Bronchial epithelial cell (primary cell): ENCODE results near the gene COX6A2. TPM values are rescaled to one million over a fixed set of nuclear protein-coding genes. Genes with fewer than 3 reads are reported as not detected.

Experiments
- DNase-seq: peaks from one replicate; pipeline ENCODE4 v3.0.0-alpha.2; 2010; ENCODE audit warnings: low read depth
- FAIRE-seq: peaks from 2 replicates; lab custom pipeline; 2011; peaks lifted over from hg19 to GRCh38; lab: Jason Lieb, UNC
- H3K27me3 ChIP-seq: 2 replicates; pipeline ENCODE4 v1.5.1; 2011; ENCODE audit warnings: low read length; ENCODE audit not compliant: control insufficient read depth, insufficient read depth
- H3K36me3 ChIP-seq: 2 replicates; pipeline ENCODE4 v1.5.1; 2011; ENCODE audit warnings: low read length; ENCODE audit not compliant: control insufficient read depth, insufficient read depth
- H3K4me3 ChIP-seq: 2 replicates; pipeline ENCODE4 v1.5.1; 2011; ENCODE audit warnings: mild to moderate bottlenecking, low read depth, low read length, control low read depth
- total RNA-seq: library from RNA; depleted of rRNA; stranded (reverse); fragments of >200 nt; gene quantifications from 2 replicates; pipeline ENCODE4 v1.2.1, GENCODE V29; 2014
- TF ChIP-seq, protein P1 (sequence below): IDR thresholded peaks from 2 replicates; pipeline ENCODE4 v1.5.1; 2011; ENCODE audit warnings: mild to moderate bottlenecking, moderate library complexity, low read length, control low read depth, inconsistent platforms; ENCODE audit not compliant: insufficient read depth, severe bottlenecking

Gene COX6A2
- total RNA-seq, 1 donor from 2014 or later: not detected

DNA sequence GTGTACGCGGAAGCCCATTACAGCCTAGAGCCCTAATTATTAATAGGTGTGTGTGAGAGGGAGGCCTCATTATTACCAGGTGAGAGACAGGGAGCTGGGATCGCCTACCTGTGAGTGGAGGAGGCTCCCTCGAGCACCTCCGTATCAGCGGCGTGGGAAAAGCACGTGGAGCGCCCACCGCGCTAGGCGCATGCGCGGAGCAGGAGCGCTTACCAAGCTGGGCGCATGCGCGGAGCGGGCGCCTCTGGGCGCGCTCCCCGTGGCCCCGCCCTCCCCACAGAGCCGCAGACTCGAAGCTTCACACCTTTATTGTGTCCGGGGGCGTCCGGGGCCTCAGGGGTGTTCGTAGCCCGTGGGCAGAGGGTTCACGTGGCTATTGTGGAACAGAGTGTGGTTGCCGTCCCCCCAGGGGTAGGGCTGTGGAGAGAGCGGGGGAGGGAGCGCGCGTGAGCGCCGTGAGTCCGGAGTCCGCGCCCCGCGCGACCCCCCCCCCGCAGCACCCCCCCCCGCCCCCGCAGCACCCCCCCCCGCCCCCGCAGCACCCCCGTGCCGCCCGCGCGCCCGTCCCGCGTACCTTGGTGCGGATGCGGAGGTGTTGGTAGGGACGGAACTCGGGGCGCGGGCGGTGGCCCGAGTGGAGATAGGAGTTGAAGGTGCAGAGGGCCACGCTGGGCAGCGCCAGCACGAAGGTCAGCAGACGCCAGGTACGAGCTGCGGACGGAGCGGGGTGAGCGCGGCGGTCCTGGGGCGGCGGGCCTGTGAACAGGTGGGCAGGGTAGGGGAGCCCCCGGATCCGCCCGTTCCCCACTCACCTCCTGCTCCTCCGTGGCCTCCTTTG is 500 bp downstream of the COX6A2 start:
- TF ChIP-seq, protein P1, sequence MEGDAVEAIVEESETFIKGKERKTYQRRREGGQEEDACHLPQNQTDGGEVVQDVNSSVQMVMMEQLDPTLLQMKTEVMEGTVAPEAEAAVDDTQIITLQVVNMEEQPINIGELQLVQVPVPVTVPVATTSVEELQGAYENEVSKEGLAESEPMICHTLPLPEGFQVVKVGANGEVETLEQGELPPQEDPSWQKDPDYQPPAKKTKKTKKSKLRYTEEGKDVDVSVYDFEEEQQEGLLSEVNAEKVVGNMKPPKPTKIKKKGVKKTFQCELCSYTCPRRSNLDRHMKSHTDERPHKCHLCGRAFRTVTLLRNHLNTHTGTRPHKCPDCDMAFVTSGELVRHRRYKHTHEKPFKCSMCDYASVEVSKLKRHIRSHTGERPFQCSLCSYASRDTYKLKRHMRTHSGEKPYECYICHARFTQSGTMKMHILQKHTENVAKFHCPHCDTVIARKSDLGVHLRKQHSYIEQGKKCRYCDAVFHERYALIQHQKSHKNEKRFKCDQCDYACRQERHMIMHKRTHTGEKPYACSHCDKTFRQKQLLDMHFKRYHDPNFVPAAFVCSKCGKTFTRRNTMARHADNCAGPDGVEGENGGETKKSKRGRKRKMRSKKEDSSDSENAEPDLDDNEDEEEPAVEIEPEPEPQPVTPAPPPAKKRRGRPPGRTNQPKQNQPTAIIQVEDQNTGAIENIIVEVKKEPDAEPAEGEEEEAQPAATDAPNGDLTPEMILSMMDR: no peak
- Histone ChIP-seq H3K4me3 (peak overlapping the region; percentile 23), H3K27me3 (no peaks in the 10 kb centered on the region), H3K36me3 (no peaks in the 10 kb centered on the region)
- DNase-seq (no peak), FAIRE-seq (no peak)

DNA sequence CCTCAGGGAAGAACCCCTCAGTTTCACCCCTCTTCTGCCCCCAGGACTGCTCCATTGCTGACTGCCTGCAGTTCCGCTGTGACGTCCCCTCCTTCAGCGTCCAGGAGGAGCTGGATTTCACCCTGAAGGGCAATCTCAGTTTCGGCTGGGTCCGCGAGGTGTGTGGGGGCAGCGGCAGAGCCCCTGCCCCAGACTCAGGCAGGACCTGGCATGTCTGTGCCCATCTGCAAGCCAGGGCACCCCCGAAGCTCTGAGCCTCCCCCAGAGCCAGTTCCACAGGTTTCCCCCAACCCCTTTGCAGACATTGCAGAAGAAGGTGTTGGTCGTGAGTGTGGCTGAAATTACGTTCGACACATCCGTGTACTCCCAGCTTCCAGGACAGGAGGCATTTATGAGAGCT is 4.4 kb downstream of the COX6A2 start:
- Histone ChIP-seq H3K4me3 (no peak overlapping the region), H3K27me3 (no peaks in the 10 kb centered on the region), H3K36me3 (no peaks in the 10 kb centered on the region)
- FAIRE-seq (no peak), DNase-seq (no peak)
- TF ChIP-seq, protein P1: no peak

DNA sequence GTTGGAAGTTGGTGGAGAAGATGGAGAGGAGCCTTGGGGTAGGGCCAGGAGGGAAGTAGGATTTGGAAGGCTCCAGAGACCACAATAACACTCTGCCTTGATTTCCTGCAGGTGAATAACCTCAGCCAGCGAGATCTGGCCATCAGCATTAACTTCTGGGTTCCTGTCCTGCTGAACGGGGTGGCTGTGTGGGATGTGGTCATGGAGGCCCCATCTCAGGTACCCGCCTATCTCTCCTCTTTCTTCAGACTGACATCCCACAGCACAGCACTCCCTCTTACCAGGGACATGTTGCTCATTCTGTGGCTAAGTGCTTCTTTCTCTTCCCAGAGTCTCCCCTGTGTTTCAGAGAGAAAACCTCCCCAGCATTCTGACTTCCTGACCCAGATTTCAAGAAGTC is 4.9 kb downstream of the COX6A2 start:
- H3K27me3 ChIP-seq: no peaks in the 10 kb centered on the region
- no peak for DNase-seq
- H3K4me3 ChIP-seq: no peak overlapping the region
- FAIRE-seq: no peak
- TF ChIP-seq, protein P1: no peak
- H3K36me3 ChIP-seq: no peaks in the 10 kb centered on the region

DNA sequence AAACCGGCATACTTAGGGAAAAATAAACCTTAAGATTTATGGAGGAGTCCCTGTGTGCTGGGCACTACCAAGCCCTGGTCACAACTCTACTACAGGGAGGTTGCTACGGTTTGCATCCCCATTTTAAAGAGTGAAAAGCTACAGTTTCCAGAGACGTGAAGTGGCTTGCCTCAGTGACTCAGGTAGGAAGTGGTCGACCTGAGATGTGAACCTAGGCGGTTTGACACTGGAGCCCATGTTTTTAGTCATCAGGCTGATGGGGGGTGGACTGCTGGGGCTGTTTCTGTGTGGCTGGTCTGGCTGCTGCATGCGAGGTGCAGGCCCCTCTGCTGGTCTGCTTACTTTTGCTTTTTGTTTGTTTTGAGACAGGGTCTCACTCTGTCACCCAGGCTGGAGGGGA is 6.6 kb downstream of the COX6A2 start:
- no peaks in the 10 kb centered on the region for H3K36me3 ChIP-seq
- no peaks in the 10 kb centered on the region for H3K27me3 ChIP-seq
- DNase-seq: peak; percentile 65
- TF ChIP-seq, protein P1: no peak
- FAIRE-seq: no peak
- H3K4me3 ChIP-seq: no peak overlapping the region

DNA sequence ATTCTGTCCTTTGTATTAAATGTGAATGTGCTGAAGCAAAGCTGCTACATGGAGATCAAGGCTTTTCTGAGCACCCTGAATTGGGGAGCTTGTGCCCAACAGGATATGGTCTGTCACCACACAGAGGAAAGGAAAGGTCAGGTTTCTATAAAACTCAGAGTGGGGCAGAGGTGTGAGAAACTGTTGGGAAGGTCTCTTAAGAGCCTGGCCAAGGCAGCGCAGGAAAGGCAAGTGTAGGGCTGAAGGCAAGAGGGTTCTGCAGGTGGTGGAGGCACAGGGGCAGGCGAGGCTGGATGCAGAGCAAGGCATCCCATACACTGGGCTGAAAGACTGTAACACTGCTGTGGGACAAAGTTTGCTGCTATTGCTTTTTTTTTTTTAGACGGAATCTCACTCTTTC is 8.1 kb downstream of the COX6A2 start:
- TF ChIP-seq, protein P1: no peak
- FAIRE-seq (no peak), DNase-seq (no peak)
- no peaks in the 10 kb centered on the region for H3K36me3 ChIP-seq
- H3K27me3 ChIP-seq: no peaks in the 10 kb centered on the region
- H3K4me3 ChIP-seq: no peak overlapping the region
